Esophagus squamous epithelium (tissue), 5 donors: ENCODE measurements around the gene PCSK1. TPM values are rescaled to one million over a fixed set of nuclear protein-coding genes. Genes with fewer than 3 reads are reported as not detected.

Experiments used
- DNase-seq: peaks from one replicate; lab custom pipeline; 2025; lab: John Stamatoyannopoulos, UW
- H3K27ac ChIP-seq, 4 donors: fragments of 200-600 bp; sonication (generic); one replicate each; pipeline ENCODE4 v1.5.1; 2016 to 2019; ENCODE audit warnings: mild to moderate bottlenecking in 1 of 4
- H3K27me3 ChIP-seq, 4 donors: fragments of 200-600 bp; sonication (generic); 1 replicate in 3 of 4; 2 replicates in 1 of 4; pipeline versions ENCODE4 v1.5.1 to v1.6.0; 2017 to 2021; ENCODE audit warnings: antibody characterized with exemption in 1 of 4
- H3K36me3 ChIP-seq, 3 donors: fragments of 200-600 bp; sonication (generic); one replicate each; pipeline ENCODE4 v1.5.1; 2016 to 2019
- H3K4me1 ChIP-seq, 3 donors: fragments of 200-600 bp; sonication (generic); one replicate each; pipeline ENCODE4 v1.5.1; 2017 to 2019
- H3K4me3 ChIP-seq, 4 donors: fragments of 200-600 bp; sonication (generic); 1 replicate in 3 of 4; 2 replicates in 1 of 4; pipeline ENCODE4 v1.5.1; 2016 to 2019; ENCODE audit warnings: mild to moderate bottlenecking in 2 of 4, moderate library complexity in 1 of 4
- H3K9me3 ChIP-seq, 3 donors: fragments of 200-600 bp; sonication (generic); one replicate each; pipeline ENCODE4 v1.5.1; 2016 to 2019
- POLR2A ChIP-seq, 4 donors: fragments of 450-650 bp; IDR thresholded peaks; one replicate each; pipeline ENCODE4 v1.6.1; 2017; ENCODE audit warnings: antibody characterized with exemption in 4 of 4, mild to moderate bottlenecking in 4 of 4, moderate library complexity in 3 of 4
- WGBS, 2 donors: methylation state at CpG; one replicate each; pipeline ENCODE4 v1.1.5; 2018; 5-methylcytosine and 5-hydroxymethylcytosine counted together
- intact Hi-C: fragments of 100-400 bp; cut with DNase I; formaldehyde crosslinking; loops from one replicate; pipeline ENCODE4 v1.15.0; 2022
- total RNA-seq, 4 donors: library from RNA; depleted of rRNA; stranded (reverse); fragments of >200 nt; gene quantifications; one replicate each; pipeline ENCODE4 v1.1.0, GENCODE V29; 2016
- TF ChIP-seq, protein P1 (sequence below), 6 experiments: fragments of 450-650 bp in 4 of 6; fragments of 200-600 bp in 2 of 6; sonication (generic) in 2 of 6; IDR thresholded peaks; one replicate each; pipeline ENCODE4 v1.5.1; 2016 to 2019; ENCODE audit warnings: antibody characterized with exemption in 6 of 6, mild to moderate bottlenecking in 4 of 6, moderate library complexity in 4 of 6
- donor health status: DM: yes; HTN: yes; CAD: no.

Gene PCSK1
- total RNA-seq, 4 donors from 2014 or later, result 0.09 to 1.1 (median 0.19) TPM; not detected in 1

GRCh38 chr5:96440185-96440538 is 7.1 kb upstream of the PCSK1 start:
- Histone ChIP-seq H3K27me3 (peaks cover 0 to 5% (median 0%) of the 10 kb centered on the region in 4 donors), H3K9me3 (no peaks in the 10 kb centered on the region), H3K27ac (no peak overlapping the region), H3K36me3 (no peaks in the 10 kb centered on the region), H3K4me1 (no peaks in the 10 kb centered on the region), H3K4me3 (no peak overlapping the region)
- intact Hi-C loops, result no loop called here
- no peak for DNase-seq
- WGBS, 2 donors, result 71 to 79% methylated on average over 2 of the region's 2 CpGs
- TF ChIP-seq POLR2A (IDR thresholded peaks at IDR 0.05), result no peak

GRCh38 chr5:96439477-96440184 is 6.6 kb upstream of the PCSK1 start:
- Histone ChIP-seq H3K27me3 (peaks cover 0 to 10% (median 0%) of the 10 kb centered on the region in 4 donors), H3K27ac (no peak overlapping the region), H3K9me3 (no peaks in the 10 kb centered on the region), H3K4me3 (no peak overlapping the region), H3K36me3 (no peaks in the 10 kb centered on the region), H3K4me1 (no peaks in the 10 kb centered on the region)
- WGBS, 2 donors, result 52 to 55% methylated on average over 3 of the region's 3 CpGs
- no peak for DNase-seq
- intact Hi-C loops, result no loop called here
- TF ChIP-seq, protein P1, sequence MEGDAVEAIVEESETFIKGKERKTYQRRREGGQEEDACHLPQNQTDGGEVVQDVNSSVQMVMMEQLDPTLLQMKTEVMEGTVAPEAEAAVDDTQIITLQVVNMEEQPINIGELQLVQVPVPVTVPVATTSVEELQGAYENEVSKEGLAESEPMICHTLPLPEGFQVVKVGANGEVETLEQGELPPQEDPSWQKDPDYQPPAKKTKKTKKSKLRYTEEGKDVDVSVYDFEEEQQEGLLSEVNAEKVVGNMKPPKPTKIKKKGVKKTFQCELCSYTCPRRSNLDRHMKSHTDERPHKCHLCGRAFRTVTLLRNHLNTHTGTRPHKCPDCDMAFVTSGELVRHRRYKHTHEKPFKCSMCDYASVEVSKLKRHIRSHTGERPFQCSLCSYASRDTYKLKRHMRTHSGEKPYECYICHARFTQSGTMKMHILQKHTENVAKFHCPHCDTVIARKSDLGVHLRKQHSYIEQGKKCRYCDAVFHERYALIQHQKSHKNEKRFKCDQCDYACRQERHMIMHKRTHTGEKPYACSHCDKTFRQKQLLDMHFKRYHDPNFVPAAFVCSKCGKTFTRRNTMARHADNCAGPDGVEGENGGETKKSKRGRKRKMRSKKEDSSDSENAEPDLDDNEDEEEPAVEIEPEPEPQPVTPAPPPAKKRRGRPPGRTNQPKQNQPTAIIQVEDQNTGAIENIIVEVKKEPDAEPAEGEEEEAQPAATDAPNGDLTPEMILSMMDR (IDR thresholded peaks at IDR 0.05), result no peak
- no peak for TF ChIP-seq POLR2A (IDR thresholded peaks at IDR 0.05)

DNA sequence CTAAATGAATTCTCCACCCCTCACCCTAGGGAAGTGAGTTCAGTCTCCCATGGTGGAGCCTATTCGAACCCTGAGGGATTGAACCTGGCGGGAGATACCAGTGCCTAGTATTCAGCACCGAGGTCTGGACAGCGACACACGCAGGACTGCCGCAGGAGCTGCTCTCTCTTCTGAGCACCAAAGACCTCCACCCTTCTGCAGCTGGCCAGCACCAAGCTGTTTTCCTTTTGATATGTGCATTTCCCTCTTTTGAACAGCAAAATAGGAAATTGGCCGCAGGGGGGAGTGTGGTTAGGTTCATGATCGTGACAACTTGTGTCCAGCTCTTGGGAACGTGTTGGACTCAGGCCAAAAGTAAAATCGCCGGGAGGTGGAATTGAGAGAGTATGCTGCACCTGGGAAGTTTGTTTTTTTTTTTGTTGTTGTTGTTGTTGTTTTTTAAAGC is 1.2 kb upstream of the PCSK1 start:
- Histone ChIP-seq H3K36me3 (no peaks in the 10 kb centered on the region), H3K27ac (no peak overlapping the region), H3K27me3 (peaks cover 0 to 62% (median 14%) of the 10 kb centered on the region in 4 donors), H3K4me3 (no peak overlapping the region), H3K4me1 (peaks cover 0 to 32% (median 19%) of the 10 kb centered on the region in 3 donors), H3K9me3 (no peaks in the 10 kb centered on the region)
- DNase-seq, result peak; percentile 2
- no peak for TF ChIP-seq POLR2A (IDR thresholded peaks at IDR 0.05)
- TF ChIP-seq, protein P1 (IDR thresholded peaks at IDR 0.05), result peak in 1 of 6 experiments; percentile 15
- intact Hi-C loops, result no loop called here
- 5 to 8% methylated on average over 9 to 10 of the region's 11 CpGs for WGBS, 2 donors

DNA sequence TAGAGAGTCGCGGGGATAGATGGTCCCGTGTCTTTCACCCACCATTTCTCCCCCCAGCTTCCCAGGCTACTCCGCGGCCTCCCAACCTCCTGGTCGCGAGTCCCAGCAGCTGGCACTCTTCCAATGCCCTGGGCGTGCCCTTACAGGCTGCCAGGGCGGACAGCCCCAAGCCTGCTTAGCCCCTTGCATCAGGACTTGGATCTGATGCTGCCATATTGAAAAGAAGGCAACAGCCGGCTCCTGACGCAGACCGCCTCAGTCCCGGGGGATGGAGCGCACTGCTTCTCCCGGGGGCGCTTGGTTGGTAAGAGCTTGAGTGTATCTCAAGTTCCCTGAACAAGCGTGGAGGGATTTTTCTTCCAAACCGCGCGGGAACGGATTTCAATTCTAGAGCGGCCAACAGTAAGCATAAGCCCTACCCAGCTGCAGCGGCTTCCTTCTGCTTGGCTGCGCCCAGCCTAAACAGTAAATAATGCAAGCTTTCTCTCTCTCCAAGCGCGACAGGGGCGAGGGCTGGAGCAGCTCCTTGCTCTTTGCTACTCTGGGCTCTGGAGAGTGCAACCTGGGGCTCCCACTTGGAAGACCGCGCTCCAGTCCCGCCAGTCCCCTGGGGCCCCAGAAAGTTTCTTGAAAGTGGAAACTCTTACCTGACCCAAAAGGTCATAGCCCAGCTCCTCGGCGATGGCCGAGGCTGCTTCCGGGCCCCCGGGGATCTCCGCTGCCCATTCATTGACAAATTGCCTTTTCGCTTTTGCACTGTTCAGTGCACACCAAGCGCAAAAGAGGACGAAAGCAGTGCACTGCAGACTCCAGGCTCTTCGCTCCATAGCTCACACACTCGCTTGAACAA is 607 bp downstream of the PCSK1 start:
- H3K27me3 ChIP-seq, result peaks cover 0 to 62% (median 14%) of the 10 kb centered on the region in 4 donors
- intact Hi-C loops, result no loop called here
- DNase-seq, result no peak
- peaks cover 0 to 32% (median 19%) of the 10 kb centered on the region in 3 donors for H3K4me1 ChIP-seq
- no peaks in the 10 kb centered on the region for H3K36me3 ChIP-seq
- H3K4me3 ChIP-seq, result peak overlapping the region in 2 of 4 donors; percentile 18 to 39
- no peak for TF ChIP-seq POLR2A (IDR thresholded peaks at IDR 0.05)
- TF ChIP-seq, protein P1 (IDR thresholded peaks at IDR 0.05), result no peak
- no peaks in the 10 kb centered on the region for H3K9me3 ChIP-seq
- WGBS, 2 donors, result 13 to 17% methylated on average over 15 to 20 of the region's 41 CpGs
- no peak overlapping the region for H3K27ac ChIP-seq

- WGBS, 2 donors, result 6 to 9% methylated on average over 24 to 25 of the region's 29 CpGs
- H3K27ac ChIP-seq, result no peak overlapping the region
- peaks cover 0 to 62% (median 14%) of the 10 kb centered on the region in 4 donors for H3K27me3 ChIP-seq
- peak overlapping the region in 1 of 4 donors; percentile 39 for H3K4me3 ChIP-seq
- H3K4me1 ChIP-seq, result peaks cover 0 to 32% (median 19%) of the 10 kb centered on the region in 3 donors
- H3K9me3 ChIP-seq, result no peaks in the 10 kb centered on the region
- intact Hi-C loops, result no loop called here
- TF ChIP-seq POLR2A (IDR thresholded peaks at IDR 0.05), result no peak
- TF ChIP-seq, protein P1 (IDR thresholded peaks at IDR 0.05), result no peak
- H3K36me3 ChIP-seq, result no peaks in the 10 kb centered on the region
- no peak for DNase-seq
Observed at GRCh38 chr5:96431376-96432187, 1.5 kb downstream of the PCSK1 start.
